ENCODE data around the gene AIMP1. TPM values are rescaled to one million over a fixed set of nuclear protein-coding genes. Genes with fewer than 3 reads are reported as not detected.

Gene AIMP1
- total and polyA plus RNA-seq, 10 of the 15 experiments (the other 5 are each of a cell fraction or from before 2014, with no cell fraction given) = 18.6 to 131 (median 56.5) TPM

GRCh38 chr4:106315968-106316772, at the start of gene AIMP1, which contains the start of gene TBCK (continued):
- 0 out of 2 replicates have a peak, but pooled peaks have one; percentile 27 for TF ChIP-seq NR2F1 (conservative IDR thresholded peaks at IDR 0.05)
- TF ChIP-seq CHD1 (IDR thresholded peaks at IDR 0.05; ENCODE audit: low read depth, low read length) = 0 out of 2 replicates have a peak, but pooled peaks have one; percentile 50
- TF ChIP-seq SMAD5 (IDR thresholded peaks at IDR 0.05; ENCODE audit: low read depth) = peak; percentile 72
- peak; percentile 69 for TF ChIP-seq TAF1 (IDR thresholded peaks at IDR 0.05; ENCODE audit: borderline replicate concordance, low read depth, low read length)
- no peak for TF ChIP-seq BCL11A (IDR thresholded peaks at IDR 0.05; ENCODE audit: low read depth, low read length)
- peak; percentile 35; the same call in 1 of the 2 replicates for TF ChIP-seq WRNIP1 (IDR thresholded peaks at IDR 0.05; ENCODE audit: borderline replicate concordance, low read depth, low read length)
- TF ChIP-seq SREBF2 (IDR thresholded peaks at IDR 0.05; ENCODE audit: low read length) = no peak
- TF ChIP-seq CUX1 (IDR thresholded peaks at IDR 0.05; ENCODE audit: insufficient replicate concordance, low read depth, low read length) = no peak
- TF ChIP-seq KLF5 (IDR thresholded peaks at IDR 0.05; ENCODE audit: partially characterized antibody) = peak; percentile 74
- 0 out of 2 replicates have a peak, but pooled peaks have one; percentile 11 for TF ChIP-seq SMARCA5 (IDR thresholded peaks at IDR 0.05)
- TF ChIP-seq PKNOX1 (IDR thresholded peaks at IDR 0.05) = peak; percentile 88
- TF ChIP-seq RB1 (IDR thresholded peaks at IDR 0.05; ENCODE audit: borderline replicate concordance) = no peak; the same call in 1 of the 2 replicates
- peak; percentile 14 to 35; a peak in 1 of 4 replicates for TF ChIP-seq BHLHE40 (IDR thresholded peaks at IDR 0.05; ENCODE audit: borderline replicate concordance in 1 of 2, low read depth in 2 of 2, low read length in 1 of 2)
- TF ChIP-seq DPF2 (IDR thresholded peaks at IDR 0.05) = no peak
- peak; percentile 75 for TF ChIP-seq E2F8 (IDR thresholded peaks at IDR 0.05; ENCODE audit: low read depth, partially characterized antibody)
- TF ChIP-seq NFYB (IDR thresholded peaks at IDR 0.05; ENCODE audit: insufficient read depth, low read depth, low read length) = no peak
- TF ChIP-seq HDGF (IDR thresholded peaks at IDR 0.05) = 0 out of 2 replicates have a peak, but pooled peaks have one; percentile 57
- TF ChIP-seq BRCA1 (IDR thresholded peaks at IDR 0.05; ENCODE audit: low read depth, low read length) = no peak
- peak; percentile 42; the same call in 1 of the 2 replicates for TF ChIP-seq MTA2 (IDR thresholded peaks at IDR 0.05; ENCODE audit: low read depth)
- no peak for TF ChIP-seq ZNF622 (IDR thresholded peaks at IDR 0.05)
- peak; percentile 13; the same call in 1 of the 2 replicates for TF ChIP-seq PAX5 (IDR thresholded peaks at IDR 0.05; ENCODE audit: borderline replicate concordance, low read depth, low read length)
- no peak for TF ChIP-seq ZNF24 (IDR thresholded peaks at IDR 0.05)
